Measurements from ENCODE around the gene SCAMP5. TPM values are rescaled to one million over a fixed set of nuclear protein-coding genes. Genes with fewer than 3 reads are reported as not detected.

Gene SCAMP5
- total RNA-seq, 4 donors from 2014 or later, result 1.3 to 4.1 (median 2.6) TPM

GRCh38 chr15:74976159-74976558 is 19.2 kb upstream of the SCAMP5 start:
- no peak for TF ChIP-seq CTCF (IDR thresholded peaks at IDR 0.05; ENCODE audit: low read depth)

DNA sequence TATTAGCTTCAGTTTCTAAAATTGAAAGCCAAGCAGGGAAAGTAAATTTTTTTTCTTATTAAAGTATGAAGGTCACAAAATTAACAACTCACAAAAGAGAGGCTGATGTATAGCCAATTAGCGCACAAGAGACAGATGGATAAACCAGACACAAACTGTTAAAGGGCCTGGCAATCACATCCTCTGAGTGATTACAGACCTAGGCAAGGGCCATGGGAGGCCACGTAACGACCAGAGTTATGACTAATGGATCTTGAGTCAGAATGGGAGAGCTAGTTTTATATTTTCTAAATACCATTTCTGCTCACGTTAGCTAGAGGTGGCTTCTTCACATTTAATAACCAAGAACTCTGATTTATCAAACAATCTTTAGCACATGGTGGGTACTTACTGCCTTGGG is 17.8 kb upstream of the SCAMP5 start:
- no peak for TF ChIP-seq CTCF (IDR thresholded peaks at IDR 0.05; ENCODE audit: low read depth)

- TF ChIP-seq CTCF (IDR thresholded peaks at IDR 0.05; ENCODE audit: low read depth), result no peak
Measured at GRCh38 chr15:74978077-74978476, 17.3 kb upstream of the SCAMP5 start.

GRCh38 chr15:74978503-74978902 is 16.9 kb upstream of the SCAMP5 start:
- no peak for TF ChIP-seq CTCF (IDR thresholded peaks at IDR 0.05; ENCODE audit: low read depth)

DNA sequence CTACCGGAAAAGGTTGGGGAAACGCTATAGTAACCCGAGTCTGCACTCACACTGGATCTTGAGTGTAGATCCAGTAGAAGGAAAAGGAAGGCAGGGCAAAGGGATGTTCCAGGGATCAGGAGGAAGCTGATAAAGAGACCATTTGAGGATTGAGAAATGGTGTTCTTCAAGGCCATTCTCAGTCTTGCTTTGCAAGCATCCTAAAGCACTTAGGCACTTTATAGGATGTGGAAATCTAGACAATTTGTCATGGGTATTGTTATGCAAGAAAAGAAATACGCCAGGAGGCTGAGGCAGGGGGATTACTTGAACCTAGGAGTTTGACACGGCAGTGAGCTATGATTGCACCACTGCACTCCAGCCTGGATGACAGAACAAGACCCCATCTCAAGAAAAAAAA is 13.2 kb upstream of the SCAMP5 start:
- no peak for TF ChIP-seq CTCF (IDR thresholded peaks at IDR 0.05; ENCODE audit: low read depth)

GRCh38 chr15:74983725-74984231 is 11.6 kb upstream of the SCAMP5 start:
- no peak for TF ChIP-seq CTCF (IDR thresholded peaks at IDR 0.05; ENCODE audit: low read depth)

DNA sequence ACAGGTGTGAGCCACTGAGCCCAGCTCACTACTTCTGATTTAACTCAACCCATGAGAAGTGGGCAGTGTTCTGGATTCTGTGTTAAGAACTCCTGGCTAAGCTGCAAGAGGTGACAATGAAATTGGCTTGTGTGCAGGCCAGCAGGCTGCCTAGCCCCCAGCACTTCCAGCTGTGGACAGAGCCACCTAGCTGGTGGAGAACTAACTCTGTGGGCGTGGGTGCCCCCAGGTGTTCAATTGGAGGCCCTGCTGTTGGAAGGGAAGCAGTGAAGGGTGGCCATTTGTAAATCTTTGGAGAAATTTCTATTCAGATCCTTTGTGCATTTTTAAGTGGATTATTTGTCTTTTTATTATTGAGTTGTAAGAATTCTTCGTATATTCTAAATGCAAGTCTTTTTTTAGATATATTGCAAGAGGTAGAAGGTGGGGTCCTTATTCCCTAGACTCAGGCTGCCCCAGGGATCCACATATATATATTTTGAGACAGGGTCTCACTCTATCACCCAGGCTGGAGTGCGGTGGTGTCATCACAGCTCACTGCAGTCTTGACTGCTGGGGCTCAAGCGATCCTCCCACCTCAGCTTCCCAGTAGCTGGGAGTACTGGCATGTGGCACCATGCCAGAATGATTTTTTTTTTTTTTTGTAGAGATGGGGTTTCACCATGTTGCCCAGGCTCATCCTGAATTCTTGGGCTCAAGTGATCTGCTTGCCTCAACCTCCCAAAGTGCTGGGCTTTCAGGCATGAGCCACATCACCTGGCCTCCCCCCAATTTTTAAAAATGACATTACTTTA is 7.2 kb upstream of the SCAMP5 start:
- TF ChIP-seq CTCF (IDR thresholded peaks at IDR 0.05; ENCODE audit: low read depth), result no peak

Measured in subcutaneous adipose tissue (tissue), 4 donors.